Measurements from ENCODE around the gene INSR.

Gene INSR

GRCh38 chr19:7182489-7182888, 111.7 kb downstream of the INSR start:
- H3K4me3 ChIP-seq (ENCODE audit: low read length): no peak overlapping the region
- no peak for DNase-seq (ENCODE audit: low read depth)
- no peak for TF ChIP-seq CTCF (conservative IDR thresholded peaks at IDR 0.05; ENCODE audit: low read depth, low read length)

GRCh38 chr19:7179917-7180306, 114.3 kb downstream of the INSR start:
- DNase-seq (ENCODE audit: low read depth): no peak
- no peak for TF ChIP-seq CTCF (conservative IDR thresholded peaks at IDR 0.05; ENCODE audit: low read depth, low read length)
- no peak overlapping the region for H3K4me3 ChIP-seq (ENCODE audit: low read length)

- DNase-seq (ENCODE audit: low read depth): peak; percentile 46
- no peak for TF ChIP-seq CTCF (conservative IDR thresholded peaks at IDR 0.05; ENCODE audit: low read depth, low read length)
- no peak overlapping the region for H3K4me3 ChIP-seq (ENCODE audit: low read length)
These were observed 116.3 kb downstream of the INSR start for GRCh38 chr19:7177926-7178325.

- no peak overlapping the region for H3K4me3 ChIP-seq (ENCODE audit: low read length)
- DNase-seq (ENCODE audit: low read depth): no peak
- TF ChIP-seq CTCF (conservative IDR thresholded peaks at IDR 0.05; ENCODE audit: low read depth, low read length): no peak
These were observed 117.4 kb downstream of the INSR start for GRCh38 chr19:7176792-7177191.

- DNase-seq (ENCODE audit: low read depth): no peak
- no peak overlapping the region for H3K4me3 ChIP-seq (ENCODE audit: low read length)
- no peak for TF ChIP-seq CTCF (conservative IDR thresholded peaks at IDR 0.05; ENCODE audit: low read depth, low read length)
These were observed 121.4 kb downstream of the INSR start for GRCh38 chr19:7172794-7173193.

- TF ChIP-seq CTCF (conservative IDR thresholded peaks at IDR 0.05; ENCODE audit: low read depth, low read length): no peak
These were observed 123.2 kb downstream of the INSR start for GRCh38 chr19:7170983-7171382.

GRCh38 chr19:7168941-7169340, 125.3 kb downstream of the INSR start:
- no peak for DNase-seq (ENCODE audit: low read depth)
- no peak overlapping the region for H3K4me3 ChIP-seq (ENCODE audit: low read length)
- TF ChIP-seq CTCF (conservative IDR thresholded peaks at IDR 0.05; ENCODE audit: low read depth, low read length): no peak

More at GRCh38 chr19:7170983-7171382, 123.2 kb downstream of the INSR start:
- DNase-seq (ENCODE audit: low read depth): no peak
- H3K4me3 ChIP-seq (ENCODE audit: low read length): no peak overlapping the region

Measured in retinal pigment epithelial cell (primary cell).